Prostate gland (tissue), 2 donors: ENCODE results near the gene MESP2. TPM values are rescaled to one million over a fixed set of nuclear protein-coding genes. Genes with fewer than 3 reads are reported as not detected.

Source experiments
- DNase-seq: peaks from one replicate; pipeline ENCODE4 v3.0.0-alpha.2; 2019; ENCODE audit warnings: low spot score
- H3K27ac ChIP-seq, 2 donors: fragments of 200-600 bp; sonication (generic); 2 replicates each; pipeline ENCODE4 v1.5.1; 2017 to 2019
- H3K27me3 ChIP-seq: fragments of 200-600 bp; sonication (generic); replicated peaks from 2 replicates; pipeline ENCODE4 v1.5.1; 2019; ENCODE audit not compliant: insufficient read depth
- H3K36me3 ChIP-seq, 2 donors: fragments of 200-600 bp; sonication (generic); 1 replicate in 1 of 2; 2 replicates in 1 of 2; pipeline versions ENCODE4 v1.5.1 to v1.8.1; 2017 to 2019
- H3K4me1 ChIP-seq: fragments of 200-600 bp; sonication (generic); replicated peaks from 2 replicates; pipeline ENCODE4 v1.5.1; 2019
- H3K4me3 ChIP-seq, 2 donors: fragments of 200-600 bp; sonication (generic); 2 replicates each; pipeline ENCODE4 v1.5.1; 2017 to 2019
- H3K9me3 ChIP-seq: fragments of 200-600 bp; sonication (generic); 2 replicates; pipeline ENCODE4 v1.5.1; 2017
- CTCF ChIP-seq, 4 experiments: fragments of 200-600 bp in 2 of 4; fragments of 450-650 bp in 2 of 4; sonication (generic) in 2 of 4; IDR thresholded peaks; 1 replicate in 3 of 4; 2 replicates in 1 of 4; pipeline ENCODE4 v1.5.1; 2016 to 2019; ENCODE audit warnings: antibody characterized with exemption in 4 of 4, mild to moderate bottlenecking in 2 of 4, moderate library complexity in 2 of 4
- POLR2A ChIP-seq: fragments of 450-650 bp; IDR thresholded peaks from one replicate; pipeline ENCODE4 v1.6.1; 2016; ENCODE audit warnings: antibody characterized with exemption, mild to moderate bottlenecking
- POLR2AphosphoS5 ChIP-seq: sonication (generic); formaldehyde crosslinking; IDR thresholded peaks from one replicate; pipeline ENCODE4 v1.6.1; 2017; ENCODE audit warnings: antibody characterized with exemption
- WGBS: methylation state at CpG from one replicate; pipeline ENCODE4 v1.1.5; 2018; 5-methylcytosine and 5-hydroxymethylcytosine counted together
- intact Hi-C: fragments of 100-400 bp; cut with DNase I; formaldehyde crosslinking; loops from one replicate; pipeline ENCODE4 v1.14.2; 2022
- total RNA-seq, 2 donors: library from RNA; depleted of rRNA; stranded (reverse); fragments of >200 nt; gene quantifications; one replicate each; pipeline ENCODE4 v1.1.0, GENCODE V29; 2016

Gene MESP2
- total RNA-seq, 2 donors from 2014 or later = 1.4 TPM; not detected in 1

- intact Hi-C loops = no loop called here
These were observed 26.2 kb downstream of the MESP2 start for GRCh38 chr15:89802231-89802928.

GRCh38 chr15:89802986-89803824, 27.1 kb downstream of the MESP2 start:
- H3K36me3 ChIP-seq = peaks cover 0 to 5% of the 10 kb centered on the region in 2 donors
- TF ChIP-seq POLR2AphosphoS5 (no peak), POLR2A (no peak), CTCF (IDR thresholded peaks at IDR 0.05) (no peak)
- H3K27me3 ChIP-seq = no peaks in the 10 kb centered on the region
- DNase-seq = no peak
- WGBS = 91% methylated on average over 22 of the region's 24 CpGs
- peak overlapping the region in 1 of 2 donors; percentile 26 for H3K27ac ChIP-seq
- no peaks in the 10 kb centered on the region for H3K9me3 ChIP-seq
- H3K4me3 ChIP-seq = no peak overlapping the region
- intact Hi-C loops = no loop called here
- no peaks in the 10 kb centered on the region for H3K4me1 ChIP-seq

More at GRCh38 chr15:89802231-89802928, 26.2 kb downstream of the MESP2 start:
- Histone ChIP-seq H3K27ac (no peak overlapping the region), H3K27me3 (no peaks in the 10 kb centered on the region), H3K4me1 (no peaks in the 10 kb centered on the region), H3K36me3 (peaks cover 0 to 5% of the 10 kb centered on the region in 2 donors), H3K9me3 (no peaks in the 10 kb centered on the region), H3K4me3 (no peak overlapping the region)
- 74% methylated on average over 16 of the region's 16 CpGs for WGBS
- no peak for TF ChIP-seq POLR2AphosphoS5
- TF ChIP-seq CTCF (IDR thresholded peaks at IDR 0.05) = no peak
- no peak for TF ChIP-seq POLR2A
- no peak for DNase-seq

- Histone ChIP-seq H3K36me3 (peaks cover 0 to 5% of the 10 kb centered on the region in 2 donors), H3K4me1 (peaks cover 5% of the 10 kb centered on the region), H3K27me3 (no peaks in the 10 kb centered on the region), H3K9me3 (no peaks in the 10 kb centered on the region), H3K27ac (peak overlapping the region in 1 of 2 donors; percentile 26), H3K4me3 (no peak overlapping the region)
- no peak for DNase-seq
- WGBS = 91% methylated on average over 29 of the region's 29 CpGs
- TF ChIP-seq POLR2A = no peak
- TF ChIP-seq CTCF (IDR thresholded peaks at IDR 0.05) = no peak
- TF ChIP-seq POLR2AphosphoS5 = no peak
- intact Hi-C loops = no loop called here
These were observed 28.0 kb downstream of the MESP2 start for GRCh38 chr15:89803941-89804800.

GRCh38 chr15:89805241-89806209, 29.4 kb downstream of the MESP2 start:
- Histone ChIP-seq H3K4me3 (no peak overlapping the region), H3K27me3 (no peaks in the 10 kb centered on the region), H3K4me1 (peaks cover 11% of the 10 kb centered on the region), H3K36me3 (peaks cover 0 to 5% of the 10 kb centered on the region in 2 donors), H3K27ac (peak overlapping the region in 1 of 2 donors; percentile 90), H3K9me3 (no peaks in the 10 kb centered on the region)
- WGBS = 92% methylated on average over 22 of the region's 29 CpGs
- no peak for TF ChIP-seq POLR2AphosphoS5
- TF ChIP-seq POLR2A = no peak
- no peak for TF ChIP-seq CTCF (IDR thresholded peaks at IDR 0.05)
- no peak for DNase-seq
- intact Hi-C loops = no loop called here
